ENCODE data around the gene NAA35. TPM values are rescaled to one million over a fixed set of nuclear protein-coding genes. Genes with fewer than 3 reads are reported as not detected.

The NAA35 gene
- polyA plus RNA-seq, 1 of the 3 experiments (the other 2 are of a cell fraction), result 9.0 TPM

DNA sequence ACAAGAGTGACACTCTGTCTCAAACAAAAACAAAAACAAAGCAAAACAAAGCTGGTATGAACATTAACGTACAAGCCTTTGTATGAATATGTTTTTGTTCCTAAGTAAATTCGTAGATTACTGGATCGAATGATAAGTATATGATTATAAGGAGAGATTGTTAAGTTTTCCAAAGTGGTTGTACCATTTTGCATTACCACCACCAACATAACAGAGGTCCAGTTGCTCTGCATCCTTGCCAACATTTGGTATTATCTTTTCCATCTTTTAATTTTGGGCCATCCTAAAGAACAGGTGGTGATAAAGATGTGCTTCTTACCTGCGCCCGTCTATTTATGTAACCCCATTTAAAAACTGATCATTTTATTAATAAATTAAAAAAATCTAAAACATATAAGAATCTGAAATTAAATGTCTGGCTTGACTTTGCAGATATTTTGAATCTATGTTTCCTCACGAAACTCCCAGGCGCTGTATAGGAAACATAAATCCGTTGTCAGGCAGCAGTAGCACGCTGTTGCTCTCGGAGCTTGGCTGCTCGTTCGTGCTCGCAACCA lies 593 bp upstream of the NAA35 start:
- Histone ChIP-seq H3K4me2 (peak overlapping the region; percentile 32), H3K79me2 (ENCODE audit: insufficient read depth) (peaks cover 42% of the 10 kb centered on the region), H3K4me1 (ENCODE audit: control insufficient read depth in 1 of 2, insufficient read depth in 2 of 2, low read depth in 1 of 2, low read length in 1 of 2) (peaks cover 4 to 12% of the 10 kb centered on the region in 2 experiments), H3K4me3 (ENCODE audit: low read depth in 2 of 2, low read length in 1 of 2) (peak overlapping the region; percentile 60 to 94), H3F3A (replicated peaks; ENCODE audit: insufficient read depth) (no peaks in the 10 kb centered on the region), H3K9me3 (no peaks in the 10 kb centered on the region), H3K9ac (peak overlapping the region; percentile 40; the same call in 1 of the 2 replicates), H3K27ac (ENCODE audit: low read depth in 2 of 2, low read length in 1 of 2) (peak overlapping the region; percentile 72 to 89), H2AFZ (ENCODE audit: low read depth) (peak overlapping the region; percentile 81), H3K36me3 (replicated peaks in 1 of 2; ENCODE audit: control insufficient read depth in 1 of 2, insufficient read depth in 2 of 2, low read length in 1 of 2) (peaks cover 27 to 28% of the 10 kb centered on the region in 2 experiments), H3K27me3 (ENCODE audit: insufficient read depth) (no peaks in the 10 kb centered on the region), H3K9me2 (no peaks in the 10 kb centered on the region), H4K20me1 (ENCODE audit: insufficient read depth) (no peaks in the 10 kb centered on the region; the same call in 1 of the 2 replicates)
- no peak for DNase-seq
- CTCF ChIA-PET, result interaction anchor here (0.6 kb wide), 1 partner anchor 64 kb away, joined by 3 read pairs; no protein-coding TSS in a partner anchor
- no peak for TF ChIP-seq TEAD4 (IDR thresholded peaks at IDR 0.05; ENCODE audit: borderline replicate concordance, insufficient read depth)
- TF ChIP-seq MXI1 (IDR thresholded peaks at IDR 0.05; ENCODE audit: low read depth, low read length), result peak; percentile 24; the same call in 1 of the 2 replicates
- 0 out of 2 replicates have a peak, but pooled peaks have one; percentile 20 for TF ChIP-seq REST (IDR thresholded peaks at IDR 0.05; ENCODE audit: low read depth, low read length)
- WGBS (ENCODE audit: low lambda C conversion rate), result 24% methylated on average over 13 of the region's 13 CpGs
- POLR2A ChIA-PET, result interaction anchor here (1.1 kb wide), 1 partner anchor 158 kb away, joined by 3 read pairs; no protein-coding TSS in a partner anchor

DNA sequence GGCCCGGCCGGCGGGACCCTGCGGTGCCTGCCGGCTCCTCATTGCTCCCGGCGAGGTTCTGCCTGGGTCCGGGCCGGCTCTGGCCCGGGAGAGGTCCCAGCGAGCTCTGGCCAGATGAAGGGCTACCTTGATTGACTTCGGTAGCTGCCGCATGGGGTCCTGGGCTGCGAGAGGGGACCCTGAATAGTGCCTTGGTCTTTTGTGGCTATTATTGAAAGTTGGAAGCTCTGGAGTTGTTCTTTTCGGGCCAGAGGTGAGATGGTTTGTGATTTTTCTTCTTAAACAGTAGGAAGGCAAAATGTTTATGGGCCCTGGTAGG lies 635 bp downstream of the NAA35 start:
- no peak for DNase-seq
- Histone ChIP-seq H2AFZ (ENCODE audit: low read depth) (peak overlapping the region; percentile 81), H3K79me2 (ENCODE audit: insufficient read depth) (peaks cover 55% of the 10 kb centered on the region), H3K9me2 (no peaks in the 10 kb centered on the region), H3K27ac (ENCODE audit: low read depth in 2 of 2, low read length in 1 of 2) (peak overlapping the region; percentile 73 to 86), H3K9ac (peak overlapping the region; percentile 90), H4K20me1 (ENCODE audit: insufficient read depth) (no peaks in the 10 kb centered on the region; the same call in 1 of the 2 replicates), H3K36me3 (replicated peaks in 1 of 2; ENCODE audit: control insufficient read depth in 1 of 2, insufficient read depth in 2 of 2, low read length in 1 of 2) (peaks cover 33 to 37% of the 10 kb centered on the region in 2 experiments), H3K27me3 (ENCODE audit: insufficient read depth) (no peaks in the 10 kb centered on the region), H3F3A (replicated peaks; ENCODE audit: insufficient read depth) (peaks cover 2% of the 10 kb centered on the region), H3K9me3 (no peaks in the 10 kb centered on the region), H3K4me2 (peak overlapping the region; percentile 92), H3K4me3 (ENCODE audit: low read depth in 2 of 2, low read length in 1 of 2) (peak overlapping the region; percentile 83 to 94), H3K4me1 (ENCODE audit: control insufficient read depth in 1 of 2, insufficient read depth in 2 of 2, low read depth in 1 of 2, low read length in 1 of 2) (peaks cover 4 to 12% of the 10 kb centered on the region in 2 experiments)
- ChIA-PET POLR2A (no interaction called here), CTCF (interaction anchor here (0.7 to 1.4 kb wide), 3 partner anchors 261 to 341 kb away, joined by 3 to 4 read pairs (median 3); no protein-coding TSS in a partner anchor)
- 0% methylated on average over 7 of the region's 15 CpGs for WGBS (ENCODE audit: low lambda C conversion rate)
- no peak for TF ChIP-seq FOXJ3 (CRISPR knock-in tag; IDR thresholded peaks at IDR 0.05)
- TF ChIP-seq MAX (IDR thresholded peaks at IDR 0.05; ENCODE audit: low read depth), result no peak
- TF ChIP-seq MEF2A (IDR thresholded peaks at IDR 0.05; ENCODE audit: borderline replicate concordance, low read depth), result no peak
- no peak for TF ChIP-seq TAF1 (IDR thresholded peaks at IDR 0.05; ENCODE audit: borderline replicate concordance, low read depth, low read length)
- TF ChIP-seq, protein P1, sequence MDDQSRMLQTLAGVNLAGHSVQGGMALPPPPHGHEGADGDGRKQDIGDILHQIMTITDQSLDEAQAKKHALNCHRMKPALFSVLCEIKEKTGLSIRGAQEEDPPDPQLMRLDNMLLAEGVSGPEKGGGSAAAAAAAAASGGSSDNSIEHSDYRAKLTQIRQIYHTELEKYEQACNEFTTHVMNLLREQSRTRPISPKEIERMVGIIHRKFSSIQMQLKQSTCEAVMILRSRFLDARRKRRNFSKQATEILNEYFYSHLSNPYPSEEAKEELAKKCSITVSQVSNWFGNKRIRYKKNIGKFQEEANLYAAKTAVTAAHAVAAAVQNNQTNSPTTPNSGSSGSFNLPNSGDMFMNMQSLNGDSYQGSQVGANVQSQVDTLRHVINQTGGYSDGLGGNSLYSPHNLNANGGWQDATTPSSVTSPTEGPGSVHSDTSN (IDR thresholded peaks at IDR 0.05), result no peak
- TF ChIP-seq CHD2 (IDR thresholded peaks at IDR 0.05; ENCODE audit: low read length, partially characterized antibody), result no peak
- TF ChIP-seq JUND (IDR thresholded peaks at IDR 0.05), result no peak
- no peak for TF ChIP-seq NFIC (IDR thresholded peaks at IDR 0.05; ENCODE audit: borderline replicate concordance)
- no peak for TF ChIP-seq EP300 (IDR thresholded peaks at IDR 0.05; ENCODE audit: borderline replicate concordance in 1 of 2, low read depth in 1 of 2, low read length in 1 of 2)
- no peak for TF ChIP-seq FOSL2 (IDR thresholded peaks at IDR 0.05; ENCODE audit: borderline replicate concordance, low read depth)
- TF ChIP-seq NRF1 (IDR thresholded peaks at IDR 0.05; ENCODE audit: low read depth, low read length), result no peak
- no peak for TF ChIP-seq REST (IDR thresholded peaks at IDR 0.05; ENCODE audit: low read depth, low read length)
- TF ChIP-seq RXRA (IDR thresholded peaks at IDR 0.05; ENCODE audit: borderline replicate concordance, low read depth), result no peak

Measured in SK-N-SH (cell line).